ENCODE data around the gene ATOH7. TPM values are rescaled to one million over a fixed set of nuclear protein-coding genes. Genes with fewer than 3 reads are reported as not detected.

ATOH7 gene
- not detected in 2 replicates for total RNA-seq

GRCh38 chr10:68231817-68232251 is at the start of gene ATOH7:
TSS of gene ATOH7 (minus strand) at chr10:68232113. CDS start at chr10:68231677, 436 bp downstream.

Other genes with a start within 250 kb of the ATOH7 start
- gene HERC4, start 156.8 kb downstream of the ATOH7 start, total RNA-seq = 106 and 120 TPM in 2 replicates
- 0.81 and 1.1 TPM in 2 replicates for gene MYPN, start 122.6 kb downstream of the ATOH7 start, total RNA-seq
- 12.1 and 12.5 TPM in 2 replicates for gene HNRNPH3, start 100.0 kb upstream of the ATOH7 start, total RNA-seq
- 8.6 and 9.9 TPM in 2 replicates for gene PBLD, start 100.8 kb upstream of the ATOH7 start, total RNA-seq
- 32.5 and 34.9 TPM in 2 replicates for gene RUFY2, start 175.2 kb upstream of the ATOH7 start, total RNA-seq
- gene DNA2, start 239.9 kb upstream of the ATOH7 start, total RNA-seq = 3.2 and 3.4 TPM in 2 replicates

Data from hair follicle dermal papilla cell (primary cell).